Type B pancreatic cell (in vitro differentiated cells): Measurements from ENCODE around the gene SMARCAL1. TPM values are rescaled to one million over a fixed set of nuclear protein-coding genes. Genes with fewer than 3 reads are reported as not detected.

Source experiments
- DNase-seq: peaks from one replicate; pipeline ENCODE4 v3.0.0; 2021; ENCODE audit warnings: mixed read lengths; ENCODE audit not compliant: unreplicated experiment; ENCODE audit errors: extremely low spot score
- H3K27ac Mint-ChIP-seq: 2 replicates; pipeline ENCODE4 v1.8.0; 2021; ENCODE audit warnings: mild to moderate bottlenecking, mixed read lengths
- H3K27me3 Mint-ChIP-seq: 2 replicates; pipeline ENCODE4 v1.8.0; 2021; ENCODE audit warnings: mixed read lengths
- H3K36me3 Mint-ChIP-seq: 2 replicates; pipeline ENCODE4 v1.8.0; 2021; ENCODE audit warnings: mixed read lengths
- H3K4me1 Mint-ChIP-seq: one replicate; pipeline ENCODE4 v1.8.0; 2021; ENCODE audit warnings: mixed read lengths; ENCODE audit not compliant: unreplicated experiment
- H3K4me3 Mint-ChIP-seq: 2 replicates; pipeline ENCODE4 v1.8.0; 2021; ENCODE audit warnings: mild to moderate bottlenecking, mixed read lengths
- H3K9me3 Mint-ChIP-seq: 2 replicates; pipeline ENCODE4 v1.8.0; 2021; ENCODE audit warnings: mixed read lengths
- total RNA-seq: library from RNA; stranded (reverse); gene quantifications from 2 replicates; pipeline ENCODE4 v1.2.1, GENCODE V29; 2021; ENCODE audit warnings: low replicate concordance
- TF ChIP-seq, protein P1 (sequence below): fragments of 200-600 bp; sonication (generic); conservative IDR thresholded peaks from 2 replicates; pipeline ENCODE4 v1.5.0; 2021; ENCODE audit warnings: antibody characterized with exemption, mild to moderate bottlenecking

Gene SMARCAL1
- total RNA-seq, 1 donor from 2014 or later: 29.0 TPM

DNA sequence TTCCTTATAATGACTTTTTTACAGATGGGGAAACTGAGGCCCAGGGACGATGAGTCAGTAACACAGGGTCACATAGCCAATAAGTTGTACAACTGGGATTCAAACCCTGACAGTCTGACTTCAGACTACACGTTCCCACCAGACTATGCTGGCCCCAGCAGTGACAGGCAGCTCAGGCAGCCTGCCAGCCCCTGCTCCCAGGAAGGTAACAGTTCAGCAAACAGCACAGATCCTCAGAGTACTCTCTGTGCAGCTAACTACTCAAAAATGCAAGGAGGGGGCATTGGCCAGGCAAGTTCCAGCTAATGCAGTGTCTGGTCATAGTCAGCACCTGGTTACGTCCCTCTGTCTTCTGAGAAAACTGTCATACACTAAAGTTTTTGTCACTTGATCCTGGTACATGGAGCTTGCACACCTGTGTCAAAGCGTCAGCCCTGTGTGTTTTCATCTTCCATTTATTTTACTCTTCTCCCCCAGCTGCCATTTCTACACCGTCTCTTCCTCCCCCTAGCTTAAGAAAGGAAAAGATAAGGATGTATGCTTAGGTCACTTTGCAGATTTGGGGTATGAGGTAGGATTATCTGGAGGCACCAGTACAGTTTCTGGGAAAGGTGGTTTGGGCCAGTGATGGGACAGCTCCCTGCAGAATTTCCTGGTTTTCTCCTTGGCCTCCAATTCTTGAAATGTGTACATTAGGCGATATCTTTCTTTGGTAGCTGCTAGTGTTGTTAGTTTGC, 4.5 kb downstream of the SMARCAL1 start:
- Mint-ChIP-seq H3K27me3 (no peaks in the 10 kb centered on the region), H3K4me1 (peaks cover 12% of the 10 kb centered on the region), H3K27ac (no peak overlapping the region), H3K9me3 (no peaks in the 10 kb centered on the region), H3K36me3 (peaks cover 21% of the 10 kb centered on the region), H3K4me3 (no peak overlapping the region)
- DNase-seq: no peak
- TF ChIP-seq, protein P1, sequence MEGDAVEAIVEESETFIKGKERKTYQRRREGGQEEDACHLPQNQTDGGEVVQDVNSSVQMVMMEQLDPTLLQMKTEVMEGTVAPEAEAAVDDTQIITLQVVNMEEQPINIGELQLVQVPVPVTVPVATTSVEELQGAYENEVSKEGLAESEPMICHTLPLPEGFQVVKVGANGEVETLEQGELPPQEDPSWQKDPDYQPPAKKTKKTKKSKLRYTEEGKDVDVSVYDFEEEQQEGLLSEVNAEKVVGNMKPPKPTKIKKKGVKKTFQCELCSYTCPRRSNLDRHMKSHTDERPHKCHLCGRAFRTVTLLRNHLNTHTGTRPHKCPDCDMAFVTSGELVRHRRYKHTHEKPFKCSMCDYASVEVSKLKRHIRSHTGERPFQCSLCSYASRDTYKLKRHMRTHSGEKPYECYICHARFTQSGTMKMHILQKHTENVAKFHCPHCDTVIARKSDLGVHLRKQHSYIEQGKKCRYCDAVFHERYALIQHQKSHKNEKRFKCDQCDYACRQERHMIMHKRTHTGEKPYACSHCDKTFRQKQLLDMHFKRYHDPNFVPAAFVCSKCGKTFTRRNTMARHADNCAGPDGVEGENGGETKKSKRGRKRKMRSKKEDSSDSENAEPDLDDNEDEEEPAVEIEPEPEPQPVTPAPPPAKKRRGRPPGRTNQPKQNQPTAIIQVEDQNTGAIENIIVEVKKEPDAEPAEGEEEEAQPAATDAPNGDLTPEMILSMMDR: no peak

DNA sequence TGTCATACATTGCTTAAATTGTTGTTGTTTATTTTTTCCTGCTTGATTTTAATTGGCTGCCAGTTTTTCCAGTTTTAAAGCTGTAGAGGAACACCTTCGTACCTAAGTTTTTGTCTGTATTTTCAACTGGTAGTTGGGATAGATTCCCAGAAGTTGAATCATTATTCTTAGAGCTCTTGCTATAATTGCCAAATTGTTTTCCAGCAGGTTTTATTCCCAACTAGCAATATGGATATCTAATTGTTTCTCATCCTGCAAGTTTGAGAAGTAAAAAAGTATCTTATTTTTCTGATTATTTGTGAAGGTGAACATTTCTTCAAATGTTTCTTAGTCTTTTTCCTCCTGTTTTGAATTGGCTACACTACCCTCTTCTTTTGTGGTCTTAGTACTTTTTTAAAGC, 6.7 kb downstream of the SMARCAL1 start:
- H3K27ac Mint-ChIP-seq: no peak overlapping the region
- peaks cover 33% of the 10 kb centered on the region for H3K36me3 Mint-ChIP-seq
- H3K4me1 Mint-ChIP-seq: no peaks in the 10 kb centered on the region

DNA sequence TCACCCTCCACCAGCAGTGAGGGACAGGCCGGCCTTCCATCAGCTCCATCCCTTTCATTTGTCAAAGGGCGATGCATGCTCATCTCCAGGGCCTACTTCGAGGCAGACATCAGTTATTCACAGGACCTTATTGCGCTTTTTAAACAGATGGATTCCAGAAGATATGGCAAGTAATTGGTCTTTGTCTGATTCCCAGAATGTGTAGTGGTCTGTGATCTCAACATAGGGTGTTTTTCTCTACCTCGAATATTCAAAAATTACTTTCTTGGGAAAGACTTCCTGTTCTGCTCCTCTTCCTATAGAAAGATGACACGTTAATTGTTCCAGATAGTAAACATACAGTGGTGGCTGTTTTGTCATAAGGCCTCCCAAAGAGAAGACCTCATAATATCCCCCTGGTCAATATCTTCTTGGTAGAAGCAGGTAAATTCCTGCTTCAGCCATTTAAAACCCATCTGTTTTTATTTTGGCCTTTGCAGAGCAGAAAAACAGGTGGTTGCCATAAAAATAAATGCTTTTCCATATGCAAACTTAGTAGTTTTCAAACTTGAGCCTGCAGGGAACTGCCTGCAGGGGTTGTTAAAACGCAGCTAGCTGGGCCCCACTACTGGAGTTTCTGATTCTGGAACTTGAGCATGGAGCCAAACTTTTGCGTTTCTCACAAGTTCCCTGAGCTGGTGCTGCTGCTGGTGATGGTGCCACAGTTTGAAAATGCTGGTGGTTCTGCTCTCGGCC, 8.2 kb downstream of the SMARCAL1 start:
- H3K27ac Mint-ChIP-seq: no peak overlapping the region
- H3K36me3 Mint-ChIP-seq: peaks cover 41% of the 10 kb centered on the region
- no peak for DNase-seq
- TF ChIP-seq, protein P1: no peak
- H3K27me3 Mint-ChIP-seq: no peaks in the 10 kb centered on the region
- no peaks in the 10 kb centered on the region for H3K4me1 Mint-ChIP-seq
- no peaks in the 10 kb centered on the region for H3K9me3 Mint-ChIP-seq
- H3K4me3 Mint-ChIP-seq: no peak overlapping the region

More for the DNA sequence above, 6.7 kb downstream of the SMARCAL1 start:
- no peak overlapping the region for H3K4me3 Mint-ChIP-seq
- no peaks in the 10 kb centered on the region for H3K9me3 Mint-ChIP-seq
- TF ChIP-seq, protein P1: no peak
- DNase-seq: no peak
- no peaks in the 10 kb centered on the region for H3K27me3 Mint-ChIP-seq

DNA sequence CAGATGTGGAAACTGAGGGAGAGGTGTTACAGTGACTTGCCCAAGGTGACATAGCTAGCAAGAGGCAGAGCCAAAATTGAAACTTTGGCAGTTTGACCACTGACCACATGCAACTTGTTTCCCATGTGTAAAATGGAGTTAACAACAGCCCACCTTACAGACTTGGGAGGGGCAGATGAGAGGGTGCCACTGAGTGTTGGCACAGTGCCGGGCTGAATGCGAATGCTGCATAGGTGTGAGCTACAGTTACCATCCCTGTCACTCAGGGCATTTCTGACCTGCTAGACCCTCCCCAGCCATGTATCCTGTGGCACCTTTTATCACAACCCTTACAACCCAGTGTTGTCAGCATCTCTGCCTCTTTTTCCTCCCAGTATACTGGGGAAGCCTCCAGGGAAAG, 10.8 kb downstream of the SMARCAL1 start:
- Mint-ChIP-seq H3K4me1 (no peaks in the 10 kb centered on the region), H3K27ac (no peak overlapping the region), H3K27me3 (no peaks in the 10 kb centered on the region), H3K36me3 (peaks cover 35% of the 10 kb centered on the region), H3K4me3 (no peak overlapping the region), H3K9me3 (no peaks in the 10 kb centered on the region)
- TF ChIP-seq, protein P1: no peak
- no peak for DNase-seq

DNA sequence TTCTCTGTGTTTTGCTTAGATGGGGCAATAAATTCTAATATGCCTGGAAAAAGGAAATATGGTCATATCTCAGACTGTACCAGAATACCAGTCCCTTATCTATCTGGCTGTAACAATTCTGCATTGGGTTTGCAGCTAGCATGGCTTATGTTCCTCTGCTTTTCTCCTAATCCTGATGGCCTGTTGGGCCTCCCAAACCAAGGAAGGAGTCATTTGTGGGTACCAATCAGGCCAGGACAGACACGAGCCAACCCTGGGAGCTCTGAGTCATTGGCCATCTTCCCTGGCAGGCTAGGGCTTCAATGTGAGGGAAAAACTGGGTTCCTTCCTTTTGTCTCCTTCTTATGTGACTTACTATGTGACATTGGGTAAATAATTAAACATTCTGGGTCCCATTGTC, 12.0 kb downstream of the SMARCAL1 start:
- Mint-ChIP-seq H3K9me3 (no peaks in the 10 kb centered on the region), H3K4me1 (no peaks in the 10 kb centered on the region), H3K27me3 (no peaks in the 10 kb centered on the region), H3K27ac (no peak overlapping the region), H3K36me3 (peaks cover 37% of the 10 kb centered on the region), H3K4me3 (no peak overlapping the region)
- TF ChIP-seq, protein P1: no peak
- DNase-seq: no peak
